Measurements from ENCODE around the gene DNAH2. TPM values are rescaled to one million over a fixed set of nuclear protein-coding genes. Genes with fewer than 3 reads are reported as not detected.
"Not testable (repeated sequence)": the region's sequence is repeated elsewhere in the genome, so short reads cannot be mapped to it uniquely, and the experiment has no call there.

Gene DNAH2
- polyA plus RNA-seq, 2 of the 4 experiments (the other 2 are of a cell fraction) = 0.01 to 0.08 TPM

DNA sequence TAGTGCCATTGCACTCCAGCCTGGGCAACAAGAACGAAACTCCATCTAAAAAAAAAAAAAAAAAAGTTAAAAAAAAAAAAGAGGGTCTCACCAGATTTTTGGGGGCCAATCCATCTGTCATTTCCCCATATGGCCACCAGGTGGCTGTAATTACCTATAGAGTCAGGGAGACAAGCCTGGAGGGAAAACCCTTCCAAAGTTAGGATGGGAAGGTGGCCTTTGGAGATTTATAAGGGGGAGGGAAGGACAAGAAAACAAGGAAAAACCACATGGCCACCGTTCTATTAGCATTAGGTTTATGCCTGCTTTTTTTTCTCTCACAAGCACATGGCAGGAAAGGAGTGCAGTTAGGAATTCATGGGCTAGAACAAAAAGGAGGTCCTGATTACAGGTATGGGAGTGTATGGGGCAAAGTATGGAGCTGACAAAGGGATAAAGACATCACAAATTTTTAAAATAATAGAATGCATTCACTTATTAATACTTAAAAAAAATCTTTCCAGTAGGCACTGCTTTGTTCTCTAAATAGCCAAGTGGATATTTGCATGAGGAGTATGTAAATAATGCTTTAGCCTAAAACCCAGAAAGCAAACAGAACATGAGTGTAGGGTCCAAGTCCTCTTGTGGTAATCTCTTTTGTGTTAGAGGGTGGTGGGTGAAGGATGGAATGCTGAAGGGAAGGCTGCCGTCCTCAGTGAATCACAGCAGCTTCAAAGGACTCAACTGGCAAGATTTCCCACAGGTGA, 145.3 kb downstream of the DNAH2 start:
- TF ChIP-seq RAD21 (conservative IDR thresholded peaks at IDR 0.05 in 1 of 2, IDR thresholded peaks at IDR 0.05 in 1 of 2) (peak; percentile 94 to 97), CTCF (IDR thresholded peaks at IDR 0.05) (peak; percentile 96), SMC3 (IDR thresholded peaks at IDR 0.05) (peak; percentile 97), RFX5 (IDR thresholded peaks at IDR 0.05) (no peak), MAX (IDR thresholded peaks at IDR 0.05) (0 out of 2 replicates have a peak, but pooled peaks have one; percentile 24)
- H3K4me3 ChIP-seq = no peak overlapping the region
- H3K9me3 ChIP-seq = 0 out of 3 replicates have a peak, but pooled peaks cover 2% of the 10 kb centered on the region
- no peak overlapping the region for H3K4me2 ChIP-seq
- no peak for ATAC-seq
- ChIA-PET CTCF (interaction anchor here (0.5 to 14.5 kb wide), 52 partner anchors 11 to 451 kb away, joined by 3 to 339 read pairs (median 5); partner anchors contain the start of genes ALOX15B, CHD3, CNTROB and KDM6B), POLR2A (no interaction called here)
- peaks cover 15% of the 10 kb centered on the region for H3K4me1 ChIP-seq
- no peak for FAIRE-seq
- WGBS (ENCODE audit: missing lambda C conversion rate) = 25% methylated on average over 3 of the region's 3 CpGs
- peak; percentile 65 to 66 for DNase-seq (ENCODE audit: low read depth in 1 of 2, low spot score in 1 of 2)
- H3K27ac ChIP-seq = no peak overlapping the region

DNA sequence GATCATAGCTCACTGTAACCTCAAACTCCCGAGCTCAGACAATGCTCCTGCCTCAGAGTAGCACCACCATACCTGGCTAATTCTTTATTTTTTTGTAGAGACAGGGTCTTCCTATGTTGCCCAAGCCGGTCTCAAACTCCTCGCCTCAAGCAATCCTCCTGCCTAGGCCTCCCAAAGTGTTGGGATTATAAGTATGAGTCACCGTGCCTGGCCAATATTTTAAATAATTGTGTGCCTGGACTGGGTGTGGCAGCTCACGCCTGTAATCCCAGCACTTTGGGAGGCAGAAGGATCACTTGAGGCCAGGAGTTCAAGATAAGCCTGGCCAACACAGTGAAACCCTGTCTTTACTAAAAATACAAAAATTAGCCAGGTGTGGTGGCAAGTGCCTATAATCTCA, 146.8 kb downstream of the DNAH2 start:
- H3K9me3 ChIP-seq; H3K4me3 ChIP-seq; FAIRE-seq; DNase-seq (ENCODE audit: low read depth in 1 of 2, low spot score in 1 of 2); H3K4me2 ChIP-seq; H3K4me1 ChIP-seq; H3K27ac ChIP-seq; ATAC-seq: not testable (repeated sequence)
- CTCF ChIA-PET = interaction anchor here (0.7 to 14.5 kb wide), 28 partner anchors 9 to 230 kb away, joined by 3 to 339 read pairs (median 6); partner anchors contain the start of genes ALOX15B, CHD3, CNTROB and KDM6B
- 80% methylated on average over 5 of the region's 5 CpGs for WGBS (ENCODE audit: missing lambda C conversion rate)
- POLR2A ChIA-PET = interaction anchor here (0.6 kb wide), 2 partner anchors 11 to 461 kb away, joined by 3 read pairs; partner anchors contain the start of gene TMEM256

DNA sequence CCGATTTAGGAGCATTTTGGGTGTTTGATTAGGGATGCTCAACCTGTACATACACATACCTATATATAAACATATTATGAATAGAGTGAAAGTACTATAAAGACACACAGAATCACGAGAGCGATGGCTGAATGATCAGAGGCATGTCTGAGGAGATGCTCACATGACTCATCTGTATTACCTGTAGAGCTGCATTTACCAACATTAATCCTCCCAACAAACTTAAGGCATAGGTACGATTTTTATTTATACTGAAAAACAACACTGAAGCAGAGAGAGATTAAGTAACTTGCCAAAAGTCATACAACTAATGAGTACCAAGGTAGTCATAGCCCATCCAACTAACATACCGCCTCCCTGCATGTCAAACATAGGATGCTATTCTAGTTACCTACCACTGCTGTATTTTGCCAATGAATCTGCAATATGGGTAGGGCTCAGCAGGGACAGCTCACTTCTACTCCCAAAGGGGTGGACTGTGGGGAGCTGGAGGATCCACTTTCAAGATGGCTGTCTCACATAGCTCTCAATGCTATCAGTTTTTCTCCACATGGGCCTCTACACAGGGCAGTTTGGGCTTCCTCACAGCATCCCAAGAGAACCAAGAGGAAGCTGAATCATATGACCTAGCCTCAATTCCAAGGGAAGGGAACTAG, 147.6 kb downstream of the DNAH2 start:
- no peak overlapping the region for H3K4me3 ChIP-seq
- POLR2A ChIA-PET = interaction anchor here (0.5 to 0.6 kb wide), 2 partner anchors 31 to 461 kb away, joined by 3 to 6 read pairs; partner anchors contain the start of gene TMEM256
- no peak for FAIRE-seq
- H3K4me2 ChIP-seq = no peak overlapping the region
- 84% methylated on average over 5 of the region's 5 CpGs for WGBS (ENCODE audit: missing lambda C conversion rate)
- DNase-seq (ENCODE audit: low read depth in 1 of 2, low spot score in 1 of 2) = no peak
- TF ChIP-seq HDAC2 (IDR thresholded peaks at IDR 0.05) (no peak), RNF2 (IDR thresholded peaks at IDR 0.05; ENCODE audit: borderline replicate concordance, low read depth) (no peak), JUN (IDR thresholded peaks at IDR 0.05) (no peak), NPAS2 (CRISPR knock-in tag; IDR thresholded peaks at IDR 0.05; ENCODE audit: borderline replicate concordance) (no peak), POLR2A (IDR thresholded peaks at IDR 0.05; ENCODE audit: low read length) (no peak), ZNF302 (CRISPR knock-in tag; IDR thresholded peaks at IDR 0.05) (no peak), RFX5 (IDR thresholded peaks at IDR 0.05) (no peak), RAD21 (conservative IDR thresholded peaks at IDR 0.05 in 1 of 2, IDR thresholded peaks at IDR 0.05 in 1 of 2) (no peak)
- TF ChIP-seq, protein P1, sequence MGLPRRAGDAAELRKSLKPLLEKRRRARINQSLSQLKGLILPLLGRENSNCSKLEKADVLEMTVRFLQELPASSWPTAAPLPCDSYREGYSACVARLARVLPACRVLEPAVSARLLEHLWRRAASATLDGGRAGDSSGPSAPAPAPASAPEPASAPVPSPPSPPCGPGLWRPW (IDR thresholded peaks at IDR 0.05) = no peak
- ATAC-seq = peak in 1 of 2 experiments; percentile 28; a peak in 2 of 6 replicates
- CTCF ChIA-PET = interaction anchor here (0.5 to 14.5 kb wide), 19 partner anchors 8 to 644 kb away, joined by 3 to 339 read pairs (median 10); partner anchors contain the start of genes ALOX15B, CHD3 and KDM6B
- H3K27ac ChIP-seq = no peak overlapping the region
- H3K4me1 ChIP-seq = peaks cover 7% of the 10 kb centered on the region; the same call in 1 of the 3 replicates
- H3K9me3 ChIP-seq = 0 out of 3 replicates have a peak, but pooled peaks cover 2% of the 10 kb centered on the region

DNA sequence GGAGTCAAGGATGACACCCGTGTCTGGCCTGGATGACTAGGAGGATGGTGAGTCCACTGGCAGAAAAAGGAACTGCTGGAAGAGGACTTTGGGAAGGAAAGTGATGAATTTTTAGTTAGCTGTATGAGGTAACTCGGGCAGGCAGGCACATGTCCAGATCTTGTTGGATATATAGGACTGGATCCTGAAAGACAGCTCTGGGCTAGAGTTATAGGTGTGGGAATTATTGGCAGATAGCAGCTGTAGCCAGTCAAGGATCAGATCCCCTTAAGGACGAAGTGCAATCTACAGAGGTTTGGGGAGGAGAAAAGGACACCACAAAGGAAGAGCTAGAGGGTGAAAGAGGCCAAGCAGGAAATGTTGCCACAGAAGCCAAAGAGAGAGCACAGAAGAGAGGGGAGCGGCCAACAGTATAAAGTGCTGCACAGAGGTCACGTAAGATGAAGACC, 150.4 kb downstream of the DNAH2 start:
- DNase-seq (ENCODE audit: low read depth in 1 of 2, low spot score in 1 of 2) = no peak
- H3K27ac ChIP-seq = no peak overlapping the region
- CTCF ChIA-PET = interaction anchor here (0.8 to 14.5 kb wide), 9 partner anchors 17 to 191 kb away, joined by 3 to 339 read pairs (median 10); partner anchors contain the start of gene CHD3

More for the DNA sequence above, 150.4 kb downstream of the DNAH2 start:
- 87% methylated on average over 5 of the region's 5 CpGs for WGBS (ENCODE audit: missing lambda C conversion rate)
- Histone ChIP-seq H3K9me3 (0 out of 3 replicates have a peak, but pooled peaks cover 2% of the 10 kb centered on the region), H3K4me2 (no peak overlapping the region), H3K4me1 (peaks cover 5% of the 10 kb centered on the region; the same call in 1 of the 3 replicates), H3K4me3 (no peak overlapping the region)
- FAIRE-seq = no peak
- POLR2A ChIA-PET = interaction anchor here (1.1 kb wide), 1 partner anchor 11 kb away, joined by 4 read pairs; the partner anchor contains the start of gene NAA38
- ATAC-seq = no peak
- TF ChIP-seq FOSB (CRISPR knock-in tag; IDR thresholded peaks at IDR 0.05) (no peak), EHMT2 (IDR thresholded peaks at IDR 0.05; ENCODE audit: low read depth) (no peak), HDAC2 (IDR thresholded peaks at IDR 0.05) (no peak), KDM5A (IDR thresholded peaks at IDR 0.05) (no peak), POLR2AphosphoS2 (conservative IDR thresholded peaks at IDR 0.05; ENCODE audit: low read length) (no peak), SREBF2 (IDR thresholded peaks at IDR 0.05) (no peak), CEBPB (IDR thresholded peaks at IDR 0.05) (no peak), KDM1A (IDR thresholded peaks at IDR 0.05; ENCODE audit: low read depth) (no peak), MAFK (IDR thresholded peaks at IDR 0.05; ENCODE audit: partially characterized antibody) (no peak), EP300 (IDR thresholded peaks at IDR 0.05) (no peak)

All from A549 (cell line).